Measurements from ENCODE around the gene KANSL1.

Gene KANSL1

DNA sequence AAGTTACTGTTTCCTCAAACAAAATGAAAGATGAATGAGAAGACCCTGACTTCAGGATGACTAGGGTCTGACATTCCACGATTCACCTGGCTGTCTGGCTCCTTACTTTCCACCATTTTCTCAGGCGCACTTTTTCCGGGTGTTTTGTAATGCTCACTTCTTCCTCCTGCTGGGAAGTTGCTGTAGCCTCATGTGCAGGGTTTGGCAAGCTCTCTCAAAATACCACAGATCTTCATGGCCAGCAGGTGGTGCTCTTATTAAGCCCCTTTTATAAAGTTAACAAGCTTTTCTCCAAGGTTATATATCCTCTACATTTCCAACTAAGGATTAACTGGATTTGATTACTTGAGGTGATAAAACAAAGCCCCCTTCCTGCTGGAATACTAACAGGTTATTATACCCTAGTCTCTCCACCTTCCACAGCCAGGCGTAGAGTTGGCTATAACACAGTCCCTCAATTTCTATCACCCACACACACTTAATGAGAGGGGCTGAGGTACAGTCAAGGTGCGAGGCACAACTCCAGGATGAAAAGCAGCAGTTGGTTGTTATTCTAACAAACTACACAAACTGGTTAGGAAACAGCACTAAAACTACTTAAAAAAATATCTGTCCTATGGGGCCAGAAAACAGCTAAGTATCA lies 148.8 kb downstream of the KANSL1 start:
- Histone ChIP-seq H3K27me3 (replicated peaks; ENCODE audit: insufficient read depth, low read length) (no peaks in the 10 kb centered on the region), H3F3A (ENCODE audit: insufficient read depth, low read length) (no peaks in the 10 kb centered on the region), H3K27ac (ENCODE audit: low read length) (no peak overlapping the region), H3K36me3 (replicated peaks; ENCODE audit: insufficient read depth, low read length) (0 out of 2 replicates have a peak, but pooled peaks cover 4% of the 10 kb centered on the region), H3K9me3 (replicated peaks; ENCODE audit: insufficient read depth, low read length) (no peaks in the 10 kb centered on the region), H3K79me2 (ENCODE audit: low read length) (0 out of 2 replicates have a peak, but pooled peaks cover 6% of the 10 kb centered on the region), H4K20me1 (ENCODE audit: insufficient read depth, low read length) (no peaks in the 10 kb centered on the region), H2AFZ (ENCODE audit: low read length) (no peak overlapping the region), H3K4me2 (ENCODE audit: low read depth, low read length) (no peak overlapping the region), H3K4me1 (ENCODE audit: low read length) (no peaks in the 10 kb centered on the region), H3K9me2 (replicated peaks; ENCODE audit: insufficient read depth, low read length) (no peaks in the 10 kb centered on the region), H3K4me3 (ENCODE audit: low read length) (no peak overlapping the region), H3K9ac (ENCODE audit: low read length) (no peak overlapping the region)
- DNase-seq, result peak; percentile 48
- TF ChIP-seq EZH2phosphoT487 (IDR thresholded peaks at IDR 0.05; ENCODE audit: low read length), result no peak
- TF ChIP-seq, protein P1, sequence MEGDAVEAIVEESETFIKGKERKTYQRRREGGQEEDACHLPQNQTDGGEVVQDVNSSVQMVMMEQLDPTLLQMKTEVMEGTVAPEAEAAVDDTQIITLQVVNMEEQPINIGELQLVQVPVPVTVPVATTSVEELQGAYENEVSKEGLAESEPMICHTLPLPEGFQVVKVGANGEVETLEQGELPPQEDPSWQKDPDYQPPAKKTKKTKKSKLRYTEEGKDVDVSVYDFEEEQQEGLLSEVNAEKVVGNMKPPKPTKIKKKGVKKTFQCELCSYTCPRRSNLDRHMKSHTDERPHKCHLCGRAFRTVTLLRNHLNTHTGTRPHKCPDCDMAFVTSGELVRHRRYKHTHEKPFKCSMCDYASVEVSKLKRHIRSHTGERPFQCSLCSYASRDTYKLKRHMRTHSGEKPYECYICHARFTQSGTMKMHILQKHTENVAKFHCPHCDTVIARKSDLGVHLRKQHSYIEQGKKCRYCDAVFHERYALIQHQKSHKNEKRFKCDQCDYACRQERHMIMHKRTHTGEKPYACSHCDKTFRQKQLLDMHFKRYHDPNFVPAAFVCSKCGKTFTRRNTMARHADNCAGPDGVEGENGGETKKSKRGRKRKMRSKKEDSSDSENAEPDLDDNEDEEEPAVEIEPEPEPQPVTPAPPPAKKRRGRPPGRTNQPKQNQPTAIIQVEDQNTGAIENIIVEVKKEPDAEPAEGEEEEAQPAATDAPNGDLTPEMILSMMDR (IDR thresholded peaks at IDR 0.05; ENCODE audit: low read length), result peak; percentile 74

DNA sequence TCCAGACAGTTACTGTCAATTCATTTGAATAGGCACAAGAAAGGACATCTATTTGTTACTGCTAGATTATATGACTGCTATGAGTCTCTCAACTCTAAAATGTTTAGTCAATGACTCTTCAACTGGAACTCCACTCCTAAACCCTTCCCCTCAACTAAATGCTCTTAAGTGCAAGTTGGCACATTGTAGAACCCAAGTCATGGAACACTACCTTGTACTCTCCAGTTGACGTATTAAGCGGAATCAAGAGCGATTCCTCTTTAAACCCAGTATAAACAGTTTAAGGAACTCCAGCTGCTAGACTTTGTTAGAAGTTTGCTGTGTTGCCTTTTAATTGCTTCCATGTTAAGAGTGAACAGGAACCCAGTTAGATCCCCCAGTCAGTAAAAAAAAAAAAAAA lies 149.6 kb downstream of the KANSL1 start:
- no peak overlapping the region for H3K4me3 ChIP-seq (ENCODE audit: low read length)
- no peaks in the 10 kb centered on the region for H4K20me1 ChIP-seq (ENCODE audit: insufficient read depth, low read length)
- H3K79me2 ChIP-seq (ENCODE audit: low read length), result 0 out of 2 replicates have a peak, but pooled peaks cover 6% of the 10 kb centered on the region
- TF ChIP-seq EZH2phosphoT487 (IDR thresholded peaks at IDR 0.05; ENCODE audit: low read length) (no peak), EZH2 (optimal IDR thresholded peaks at IDR 0.05; ENCODE audit: low read depth, low read length) (no peak)
- TF ChIP-seq, protein P1 (IDR thresholded peaks at IDR 0.05; ENCODE audit: low read length), result no peak
- H3K27ac ChIP-seq (ENCODE audit: low read length), result no peak overlapping the region
- H3K9ac ChIP-seq (ENCODE audit: low read length), result no peak overlapping the region
- no peaks in the 10 kb centered on the region for H3K27me3 ChIP-seq (replicated peaks; ENCODE audit: insufficient read depth, low read length)
- H3K9me2 ChIP-seq (replicated peaks; ENCODE audit: insufficient read depth, low read length), result no peaks in the 10 kb centered on the region
- no peaks in the 10 kb centered on the region for H3K4me1 ChIP-seq (ENCODE audit: low read length)
- no peaks in the 10 kb centered on the region for H3F3A ChIP-seq (ENCODE audit: insufficient read depth, low read length)
- no peaks in the 10 kb centered on the region for H3K9me3 ChIP-seq (replicated peaks; ENCODE audit: insufficient read depth, low read length)
- no peak for DNase-seq
- no peak overlapping the region for H3K4me2 ChIP-seq (ENCODE audit: low read depth, low read length)
- H3K36me3 ChIP-seq (replicated peaks; ENCODE audit: insufficient read depth, low read length), result 0 out of 2 replicates have a peak, but pooled peaks cover 4% of the 10 kb centered on the region
- H2AFZ ChIP-seq (ENCODE audit: low read length), result no peak overlapping the region

DNA sequence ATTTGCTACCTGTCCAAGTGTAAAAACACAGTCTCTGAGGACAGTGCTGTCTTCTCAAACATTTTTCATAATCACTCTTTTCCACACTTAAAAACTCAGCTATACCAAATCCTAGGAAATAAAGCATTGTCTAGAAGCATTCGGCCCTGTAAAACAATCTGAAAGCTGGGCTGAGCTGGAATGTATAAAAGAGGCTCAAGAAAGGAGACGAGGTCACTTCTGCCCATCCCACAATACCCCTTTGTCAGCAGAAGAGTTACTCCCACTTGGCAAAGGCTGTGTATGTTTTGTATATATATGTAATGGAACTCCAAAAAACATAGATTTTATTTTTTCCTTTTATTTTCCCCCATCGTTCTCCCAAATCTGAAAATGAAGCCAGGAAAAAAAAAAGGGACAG lies 150.3 kb downstream of the KANSL1 start:
- no peak for DNase-seq
- no peaks in the 10 kb centered on the region for H3K9me3 ChIP-seq (replicated peaks; ENCODE audit: insufficient read depth, low read length)
- no peak overlapping the region for H3K27ac ChIP-seq (ENCODE audit: low read length)
- H3F3A ChIP-seq (ENCODE audit: insufficient read depth, low read length), result no peaks in the 10 kb centered on the region
- no peak overlapping the region for H2AFZ ChIP-seq (ENCODE audit: low read length)
- no peaks in the 10 kb centered on the region for H4K20me1 ChIP-seq (ENCODE audit: insufficient read depth, low read length)
- TF ChIP-seq EZH2 (optimal IDR thresholded peaks at IDR 0.05; ENCODE audit: low read depth, low read length) (no peak), EZH2phosphoT487 (IDR thresholded peaks at IDR 0.05; ENCODE audit: low read length) (no peak)
- TF ChIP-seq, protein P1 (IDR thresholded peaks at IDR 0.05; ENCODE audit: low read length), result no peak
- H3K79me2 ChIP-seq (ENCODE audit: low read length), result 0 out of 2 replicates have a peak, but pooled peaks cover 6% of the 10 kb centered on the region
- H3K27me3 ChIP-seq (replicated peaks; ENCODE audit: insufficient read depth, low read length), result no peaks in the 10 kb centered on the region
- no peak overlapping the region for H3K4me2 ChIP-seq (ENCODE audit: low read depth, low read length)
- H3K36me3 ChIP-seq (replicated peaks; ENCODE audit: insufficient read depth, low read length), result 0 out of 2 replicates have a peak, but pooled peaks cover 4% of the 10 kb centered on the region
- H3K4me3 ChIP-seq (ENCODE audit: low read length), result no peak overlapping the region
- H3K4me1 ChIP-seq (ENCODE audit: low read length), result no peaks in the 10 kb centered on the region
- no peaks in the 10 kb centered on the region for H3K9me2 ChIP-seq (replicated peaks; ENCODE audit: insufficient read depth, low read length)
- no peak overlapping the region for H3K9ac ChIP-seq (ENCODE audit: low read length)
